Measurements from ENCODE around the gene KRT2.

GRCh38 chr12:52673713-52674432, 21.9 kb upstream of the KRT2 start:
- TF ChIP-seq CTCF (conservative IDR thresholded peaks at IDR 0.05) (no peak), ZFX (IDR thresholded peaks at IDR 0.05) (no peak)
